Hematopoietic multipotent progenitor cell treated with erythropoietin and hydrocortisone succinate and interleukin-3 and kit ligand, for 4 days (in vitro differentiated cells): ENCODE measurements around the gene KRTCAP2.
"Not testable (repeated sequence)": the region's sequence is repeated elsewhere in the genome, so short reads cannot be mapped to it uniquely, and the experiment has no call there.

ENCODE experiments used
- DNase-seq: peaks from one replicate; pipeline ENCODE4 v3.0.0-alpha.2; 2015

Gene KRTCAP2

GRCh38 chr1:155198547-155198906 lies 25.4 kb upstream of the KRTCAP2 start:
- no peak for DNase-seq

- DNase-seq, result no peak
These were observed 24.9 kb upstream of the KRTCAP2 start for GRCh38 chr1:155197901-155198546.

- DNase-seq, result no peak
These were observed 24.0 kb upstream of the KRTCAP2 start for GRCh38 chr1:155196893-155197638.

GRCh38 chr1:155196103-155196892 lies 23.2 kb upstream of the KRTCAP2 start:
- no peak for DNase-seq

GRCh38 chr1:155195201-155196102 lies 22.3 kb upstream of the KRTCAP2 start:
- no peak for DNase-seq

- not testable (repeated sequence) for DNase-seq
These were observed 20.8 kb upstream of the KRTCAP2 start for GRCh38 chr1:155193991-155194240.

GRCh38 chr1:155193275-155193990 lies 20.3 kb upstream of the KRTCAP2 start:
- peak; percentile 96 for DNase-seq

- DNase-seq, result peak; percentile 92
These were observed 19.5 kb upstream of the KRTCAP2 start for GRCh38 chr1:155192346-155193274.

- DNase-seq, result no peak
These were observed 18.8 kb upstream of the KRTCAP2 start for GRCh38 chr1:155191904-155192303.

GRCh38 chr1:155189926-155190325 lies 16.8 kb upstream of the KRTCAP2 start:
- not testable (repeated sequence) for DNase-seq

GRCh38 chr1:155188268-155188667 lies 15.2 kb upstream of the KRTCAP2 start:
- no peak for DNase-seq

GRCh38 chr1:155187456-155187891 lies 14.4 kb upstream of the KRTCAP2 start:
- no peak for DNase-seq

- no peak for DNase-seq
These were observed 13.8 kb upstream of the KRTCAP2 start for GRCh38 chr1:155186794-155187455.

GRCh38 chr1:155186067-155186793 lies 13.1 kb upstream of the KRTCAP2 start:
- no peak for DNase-seq

- no peak for DNase-seq
These were observed 12.6 kb upstream of the KRTCAP2 start for GRCh38 chr1:155185783-155186066.

- DNase-seq, result peak; percentile 72
These were observed 12.0 kb upstream of the KRTCAP2 start for GRCh38 chr1:155184835-155185782.

GRCh38 chr1:155184351-155184811 lies 11.3 kb upstream of the KRTCAP2 start:
- no peak for DNase-seq

- no peak for DNase-seq
These were observed 10.7 kb upstream of the KRTCAP2 start for GRCh38 chr1:155183775-155184221.
